ENCODE data around the gene NID2. TPM values are rescaled to one million over a fixed set of nuclear protein-coding genes. Genes with fewer than 3 reads are reported as not detected.

Gene NID2
- total and polyA plus RNA-seq, 9 of the 15 experiments (the other 6 are each of a cell fraction or from before 2014, with no cell fraction given), result 0.04 to 0.45 (median 0.16) TPM; not detected in 3

DNA sequence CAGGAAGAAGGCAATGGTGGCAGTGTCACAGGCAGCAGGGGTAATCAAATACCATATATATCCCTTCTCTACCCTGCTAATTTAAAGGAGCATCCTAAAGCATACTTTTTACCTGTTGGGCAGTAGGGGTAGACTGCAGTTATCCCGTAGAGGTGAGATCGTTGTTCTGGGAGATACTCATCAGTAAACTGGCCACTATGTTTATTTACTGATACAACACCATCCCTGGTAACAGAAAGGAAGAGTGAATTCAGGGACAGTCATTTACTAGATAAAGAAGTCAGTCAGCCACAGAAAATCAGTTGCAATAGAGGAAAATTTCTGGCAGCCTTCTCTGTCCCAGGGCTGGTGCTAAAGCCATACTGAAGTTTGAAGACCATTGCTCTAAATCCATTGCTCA is 63.2 kb downstream of the NID2 start:
- ATAC-seq, result no peak
- no peaks in the 10 kb centered on the region for H3K27me3 ChIP-seq (ENCODE audit: control insufficient read depth in 2 of 2, insufficient read depth in 2 of 2, low read length in 2 of 2)
- H3K4me1 ChIP-seq (replicated peaks in 1 of 2; ENCODE audit: control insufficient read depth in 2 of 2, insufficient read depth in 2 of 2, low read length in 2 of 2), result no peaks in the 10 kb centered on the region
- H2AFZ ChIP-seq (ENCODE audit: low read depth, low read length), result no peak overlapping the region
- H3K9me1 ChIP-seq (ENCODE audit: control insufficient read depth, insufficient read depth, low read length), result no peaks in the 10 kb centered on the region
- H3K36me3 ChIP-seq (ENCODE audit: control insufficient read depth, insufficient read depth, low read length), result peaks cover 94% of the 10 kb centered on the region
- ChIA-PET POLR2A (no interaction called here), CTCF (ENCODE audit: low intra/inter-chr PET ratio) (no interaction called here)
- no peak overlapping the region for H3K27ac ChIP-seq (ENCODE audit: extremely low read depth, low read depth, low read length)
- no TSS peak for BruUV-seq (replicated peaks)
- H3K4me2 ChIP-seq (ENCODE audit: insufficient read depth, low read length), result no peak overlapping the region
- FAIRE-seq, result no peak
- no peaks in the 10 kb centered on the region for H4K20me1 ChIP-seq (replicated peaks; ENCODE audit: control insufficient read depth, insufficient read depth, low read length)
- H3K79me2 ChIP-seq (ENCODE audit: control insufficient read depth, insufficient read depth, low read length), result no peaks in the 10 kb centered on the region
- H3K9me3 ChIP-seq (replicated peaks; ENCODE audit: control insufficient read depth, insufficient read depth, low read depth, low read length), result no peaks in the 10 kb centered on the region
- no peak overlapping the region for H3K4me3 ChIP-seq
- WGBS (ENCODE audit: insufficient coverage, low coverage, missing lambda C conversion rate), result 66% methylated on average over 2 of the region's 2 CpGs
- no peak overlapping the region for H3K9ac ChIP-seq (ENCODE audit: insufficient read depth in 1 of 2, low read depth in 2 of 2, low read length in 2 of 2)
- in situ Hi-C loops (cut with MboI) (no loop called here), intact Hi-C loops (cut with micrococcal nuclease) (loop anchor here (5.0 kb wide), 1 partner anchor 67 kb away; no protein-coding TSS in a partner anchor)
- TF ChIP-seq, protein P1, sequence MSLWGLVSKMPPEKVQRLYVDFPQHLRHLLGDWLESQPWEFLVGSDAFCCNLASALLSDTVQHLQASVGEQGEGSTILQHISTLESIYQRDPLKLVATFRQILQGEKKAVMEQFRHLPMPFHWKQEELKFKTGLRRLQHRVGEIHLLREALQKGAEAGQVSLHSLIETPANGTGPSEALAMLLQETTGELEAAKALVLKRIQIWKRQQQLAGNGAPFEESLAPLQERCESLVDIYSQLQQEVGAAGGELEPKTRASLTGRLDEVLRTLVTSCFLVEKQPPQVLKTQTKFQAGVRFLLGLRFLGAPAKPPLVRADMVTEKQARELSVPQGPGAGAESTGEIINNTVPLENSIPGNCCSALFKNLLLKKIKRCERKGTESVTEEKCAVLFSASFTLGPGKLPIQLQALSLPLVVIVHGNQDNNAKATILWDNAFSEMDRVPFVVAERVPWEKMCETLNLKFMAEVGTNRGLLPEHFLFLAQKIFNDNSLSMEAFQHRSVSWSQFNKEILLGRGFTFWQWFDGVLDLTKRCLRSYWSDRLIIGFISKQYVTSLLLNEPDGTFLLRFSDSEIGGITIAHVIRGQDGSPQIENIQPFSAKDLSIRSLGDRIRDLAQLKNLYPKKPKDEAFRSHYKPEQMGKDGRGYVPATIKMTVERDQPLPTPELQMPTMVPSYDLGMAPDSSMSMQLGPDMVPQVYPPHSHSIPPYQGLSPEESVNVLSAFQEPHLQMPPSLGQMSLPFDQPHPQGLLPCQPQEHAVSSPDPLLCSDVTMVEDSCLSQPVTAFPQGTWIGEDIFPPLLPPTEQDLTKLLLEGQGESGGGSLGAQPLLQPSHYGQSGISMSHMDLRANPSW (CRISPR knock-in tag; IDR thresholded peaks at IDR 0.05), result no peak
- no peak for TF ChIP-seq CREM (IDR thresholded peaks at IDR 0.05; ENCODE audit: low read depth)
- no peak for TF ChIP-seq PCBP1 (IDR thresholded peaks at IDR 0.05; ENCODE audit: low read depth, low read length, poor library complexity, severe bottlenecking)
- TF ChIP-seq ZNF12 (CRISPR knock-in tag; IDR thresholded peaks at IDR 0.05), result no peak
- no peak for TF ChIP-seq ZBED1 (IDR thresholded peaks at IDR 0.05)
- TF ChIP-seq SRF (CRISPR knock-in tag; IDR thresholded peaks at IDR 0.05), result no peak
- no peak for TF ChIP-seq BRCA1 (IDR thresholded peaks at IDR 0.05)
- no peak for TF ChIP-seq BRCA1 (CRISPR knock-in tag; IDR thresholded peaks at IDR 0.05)
- TF ChIP-seq SMARCB1 (IDR thresholded peaks at IDR 0.05; ENCODE audit: insufficient read length, low read depth), result no peak
- no peak for TF ChIP-seq COPS2 (conservative IDR thresholded peaks at IDR 0.05)
- TF ChIP-seq, protein P2, sequence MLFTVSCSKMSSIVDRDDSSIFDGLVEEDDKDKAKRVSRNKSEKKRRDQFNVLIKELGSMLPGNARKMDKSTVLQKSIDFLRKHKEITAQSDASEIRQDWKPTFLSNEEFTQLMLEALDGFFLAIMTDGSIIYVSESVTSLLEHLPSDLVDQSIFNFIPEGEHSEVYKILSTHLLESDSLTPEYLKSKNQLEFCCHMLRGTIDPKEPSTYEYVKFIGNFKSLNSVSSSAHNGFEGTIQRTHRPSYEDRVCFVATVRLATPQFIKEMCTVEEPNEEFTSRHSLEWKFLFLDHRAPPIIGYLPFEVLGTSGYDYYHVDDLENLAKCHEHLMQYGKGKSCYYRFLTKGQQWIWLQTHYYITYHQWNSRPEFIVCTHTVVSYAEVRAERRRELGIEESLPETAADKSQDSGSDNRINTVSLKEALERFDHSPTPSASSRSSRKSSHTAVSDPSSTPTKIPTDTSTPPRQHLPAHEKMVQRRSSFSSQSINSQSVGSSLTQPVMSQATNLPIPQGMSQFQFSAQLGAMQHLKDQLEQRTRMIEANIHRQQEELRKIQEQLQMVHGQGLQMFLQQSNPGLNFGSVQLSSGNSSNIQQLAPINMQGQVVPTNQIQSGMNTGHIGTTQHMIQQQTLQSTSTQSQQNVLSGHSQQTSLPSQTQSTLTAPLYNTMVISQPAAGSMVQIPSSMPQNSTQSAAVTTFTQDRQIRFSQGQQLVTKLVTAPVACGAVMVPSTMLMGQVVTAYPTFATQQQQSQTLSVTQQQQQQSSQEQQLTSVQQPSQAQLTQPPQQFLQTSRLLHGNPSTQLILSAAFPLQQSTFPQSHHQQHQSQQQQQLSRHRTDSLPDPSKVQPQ (CRISPR knock-in tag; IDR thresholded peaks at IDR 0.05; ENCODE audit: borderline replicate concordance), result no peak
- TF ChIP-seq ZKSCAN1 (IDR thresholded peaks at IDR 0.05; ENCODE audit: low read depth, low read length), result no peak
- no peak for TF ChIP-seq BCOR (IDR thresholded peaks at IDR 0.05)
- no peak for TF ChIP-seq ZNF76 (CRISPR knock-in tag; IDR thresholded peaks at IDR 0.05; ENCODE audit: borderline replicate concordance)
- no peak for TF ChIP-seq PRPF4 (IDR thresholded peaks at IDR 0.05; ENCODE audit: insufficient read depth, low read depth, low read length, poor library complexity, severe bottlenecking)
- no peak for DNase-seq (ENCODE audit: extremely low read depth in 1 of 4, low spot score in 3 of 4)

Data from K562 (cell line).